Neuronal stem cell (in vitro differentiated cells): ENCODE data around the gene NUP62.

Experiments used
- DNase-seq: peaks from one replicate; pipeline ENCODE4 v3.0.0-alpha.2; 2013; ENCODE audit warnings: low spot score
- H2AFZ ChIP-seq: one replicate; pipeline ENCODE4 v1.6.1; 2013; ENCODE audit warnings: mild to moderate bottlenecking, low read length, inconsistent platforms
- H2AK5ac ChIP-seq: 2 replicates; pipeline ENCODE4 v1.6.1; 2013; ENCODE audit warnings: low read depth, mild to moderate bottlenecking, inconsistent platforms, low read length, moderate library complexity, mixed read lengths
- H2BK120ac ChIP-seq: 2 replicates; pipeline ENCODE4 v1.6.1; 2013; ENCODE audit warnings: low read depth, mild to moderate bottlenecking, inconsistent platforms, low read length, moderate library complexity, mixed read lengths
- H2BK12ac ChIP-seq: one replicate; pipeline ENCODE4 v1.6.1; 2013; ENCODE audit warnings: low read length, inconsistent platforms
- H2BK15ac ChIP-seq: 2 replicates; pipeline ENCODE4 v1.6.1; 2013; ENCODE audit warnings: mild to moderate bottlenecking, low read length, inconsistent platforms, mixed read lengths
- H2BK5ac ChIP-seq: one replicate; pipeline ENCODE4 v1.6.1; 2013; ENCODE audit warnings: inconsistent platforms, mild to moderate bottlenecking, low read length, moderate library complexity
- H3K14ac ChIP-seq: one replicate; pipeline ENCODE4 v1.6.1; 2013; ENCODE audit warnings: low read length, inconsistent platforms
- H3K18ac ChIP-seq: 2 replicates; pipeline ENCODE4 v1.6.1; 2013; ENCODE audit warnings: low read length, inconsistent platforms
- H3K23ac ChIP-seq: 2 replicates; pipeline ENCODE4 v1.6.1; 2013; ENCODE audit warnings: low read depth, mild to moderate bottlenecking, mixed read lengths, low read length, inconsistent platforms; ENCODE audit not compliant: poor library complexity
- H3K27ac ChIP-seq: replicated peaks from 3 replicates; pipeline ENCODE4 v1.5.1; 2013; ENCODE audit warnings: low read length, inconsistent platforms
- H3K27me3 ChIP-seq, 3 experiments: 2 replicates each; pipeline ENCODE4 v1.6.1; 2013; ENCODE audit warnings: low read length in 3 of 3, mild to moderate bottlenecking in 2 of 3, inconsistent platforms in 1 of 3, low read depth in 1 of 3, mixed read lengths in 1 of 3, moderate library complexity in 1 of 3; ENCODE audit not compliant: control insufficient read depth in 3 of 3, insufficient read depth in 3 of 3
- H3K36me3 ChIP-seq, 2 donors: replicated peaks in 1 of 2; 2 replicates each; pipeline ENCODE4 v1.6.1; 2013; ENCODE audit warnings: low read length in 2 of 2; ENCODE audit not compliant: control insufficient read depth in 2 of 2, insufficient read depth in 2 of 2
- H3K4ac ChIP-seq: 2 replicates; pipeline ENCODE4 v1.6.1; 2013; ENCODE audit warnings: inconsistent platforms, mild to moderate bottlenecking, low read length, moderate library complexity
- H3K4me1 ChIP-seq, 2 donors: 1 replicate in 1 of 2; 2 replicates in 1 of 2; pipeline ENCODE4 v1.6.1; 2013; ENCODE audit warnings: low read length in 2 of 2, low read depth in 1 of 2; ENCODE audit not compliant: control insufficient read depth in 2 of 2, insufficient read depth in 1 of 2
- H3K4me2 ChIP-seq: one replicate; pipeline ENCODE4 v1.6.1; 2013; ENCODE audit warnings: mild to moderate bottlenecking, low read length, inconsistent platforms; ENCODE audit not compliant: insufficient read depth, poor library complexity, severe bottlenecking
- H3K4me3 ChIP-seq, 2 donors: 2 replicates each; pipeline ENCODE4 v1.5.1; 2013; ENCODE audit warnings: low read length in 2 of 2, mild to moderate bottlenecking in 2 of 2, inconsistent platforms in 1 of 2, moderate library complexity in 1 of 2
- H3K79me1 ChIP-seq: one replicate; pipeline ENCODE4 v1.6.1; 2013; ENCODE audit warnings: low read depth, mild to moderate bottlenecking, inconsistent platforms, low read length, moderate library complexity
- H3K9ac ChIP-seq: one replicate; pipeline ENCODE4 v1.6.1; 2013; ENCODE audit warnings: mild to moderate bottlenecking, low read depth, low read length, inconsistent platforms; ENCODE audit not compliant: poor library complexity
- H3K9me3 ChIP-seq, 2 donors: replicated peaks in 1 of 2; 2 replicates each; pipeline versions ENCODE3 to v1.6.1; 2013; ENCODE audit warnings: low read length in 2 of 2, mild to moderate bottlenecking in 2 of 2, inconsistent platforms in 1 of 2, low read depth in 1 of 2, mixed read lengths in 1 of 2, moderate library complexity in 1 of 2; ENCODE audit not compliant: control insufficient read depth in 2 of 2, insufficient read depth in 1 of 2
- H4K8ac ChIP-seq: one replicate; pipeline ENCODE4 v1.6.1; 2013; ENCODE audit warnings: low read depth, mild to moderate bottlenecking, inconsistent platforms, low read length, moderate library complexity
- H4K91ac ChIP-seq: one replicate; pipeline ENCODE4 v1.6.1; 2013; ENCODE audit warnings: low read length, low read depth, mild to moderate bottlenecking, inconsistent platforms; ENCODE audit not compliant: poor library complexity
- WGBS, 2 donors: extraction: QIAGEN DNeasy Blood & Tissue Kit; methylation state at CpG; one replicate each; pipeline ENCODE4 v1.1.7; 2013; ENCODE audit warnings: missing lambda C conversion rate in 2 of 2, mixed read lengths in 1 of 2; ENCODE audit not compliant: insufficient read length in 2 of 2, insufficient replicate concordance in 1 of 2; ENCODE audit errors: extremely low coverage in 2 of 2; 5-methylcytosine and 5-hydroxymethylcytosine counted together

NUP62 gene

GRCh38 chr19:49908480-49909420, 20.6 kb downstream of the NUP62 start:
- Histone ChIP-seq H3K27me3 (no peaks in the 10 kb centered on the region), H3K36me3 (peaks cover 52 to 78% of the 10 kb centered on the region in 2 donors)

GRCh38 chr19:49907745-49908446, 21.4 kb downstream of the NUP62 start:
- WGBS, 2 donors, result no CpG with 5 or more reads among the region's 23 CpGs
- peaks cover 44 to 69% of the 10 kb centered on the region in 2 donors for H3K36me3 ChIP-seq

More at GRCh38 chr19:49908480-49909420, 20.6 kb downstream of the NUP62 start:
- no peak overlapping the region for H2AK5ac ChIP-seq
- H3K4me1 ChIP-seq, result no peaks in the 10 kb centered on the region
- no peak overlapping the region for H4K91ac ChIP-seq
- H3K4me2 ChIP-seq, result peak overlapping the region; percentile 25
- H3K79me1 ChIP-seq, result peaks cover 18% of the 10 kb centered on the region
- H3K4ac ChIP-seq, result no peak overlapping the region
- no peak overlapping the region for H2BK12ac ChIP-seq
- H3K14ac ChIP-seq, result peak overlapping the region; percentile 32
- no peak overlapping the region for H3K27ac ChIP-seq
- no CpG with 5 or more reads among the region's 37 CpGs for WGBS, 2 donors
- no peak overlapping the region for H4K8ac ChIP-seq
- no peak overlapping the region for H2BK5ac ChIP-seq
- H3K9ac ChIP-seq, result peak overlapping the region; percentile 60
- H3K9me3 ChIP-seq, result peaks cover 0 to 2% of the 10 kb centered on the region in 2 donors
- no peak for DNase-seq
- no peak overlapping the region for H3K18ac ChIP-seq
- no peak overlapping the region for H2BK120ac ChIP-seq
- no peak overlapping the region for H3K23ac ChIP-seq
- H3K4me3 ChIP-seq, result no peak overlapping the region
- H2AFZ ChIP-seq, result no peak overlapping the region
- no peak overlapping the region for H2BK15ac ChIP-seq

GRCh38 chr19:49906879-49907564, 22.3 kb downstream of the NUP62 start:
- WGBS, 2 donors, result no CpG with 5 or more reads among the region's 16 CpGs
- no peak for DNase-seq
- H3K36me3 ChIP-seq, result peaks cover 38 to 62% of the 10 kb centered on the region in 2 donors

More at GRCh38 chr19:49907745-49908446, 21.4 kb downstream of the NUP62 start:
- Histone ChIP-seq H3K9ac (peak overlapping the region; percentile 60), H3K27ac (no peak overlapping the region), H4K8ac (no peak overlapping the region), H2AFZ (no peak overlapping the region), H2BK120ac (no peak overlapping the region), H2BK15ac (no peak overlapping the region), H3K18ac (no peak overlapping the region), H3K14ac (no peak overlapping the region), H3K4me3 (no peak overlapping the region), H2BK5ac (no peak overlapping the region), H3K4me1 (no peaks in the 10 kb centered on the region), H3K4me2 (no peak overlapping the region), H2BK12ac (no peak overlapping the region), H2AK5ac (no peak overlapping the region), H3K23ac (no peak overlapping the region), H3K4ac (no peak overlapping the region), H3K27me3 (no peaks in the 10 kb centered on the region), H3K79me1 (peaks cover 13% of the 10 kb centered on the region), H3K9me3 (peaks cover 0 to 2% of the 10 kb centered on the region in 2 donors), H4K91ac (no peak overlapping the region)
- no peak for DNase-seq

More at GRCh38 chr19:49906879-49907564, 22.3 kb downstream of the NUP62 start:
- Histone ChIP-seq H2BK120ac (no peak overlapping the region), H3K4me2 (no peak overlapping the region), H2AK5ac (no peak overlapping the region), H2BK12ac (no peak overlapping the region), H3K27me3 (no peaks in the 10 kb centered on the region), H3K9me3 (peaks cover 0 to 2% of the 10 kb centered on the region in 2 donors), H3K27ac (no peak overlapping the region), H3K18ac (no peak overlapping the region), H2BK5ac (no peak overlapping the region), H2AFZ (no peak overlapping the region), H3K79me1 (peaks cover 11% of the 10 kb centered on the region), H3K4me1 (no peaks in the 10 kb centered on the region), H2BK15ac (no peak overlapping the region), H3K23ac (peak overlapping the region; percentile 37), H4K8ac (no peak overlapping the region), H3K4ac (no peak overlapping the region), H3K4me3 (peak overlapping the region in 1 of 2 donors; percentile 42), H4K91ac (no peak overlapping the region), H3K9ac (no peak overlapping the region), H3K14ac (no peak overlapping the region)
